A549 (cell line): ENCODE measurements around the gene SLC16A3. TPM values are rescaled to one million over a fixed set of nuclear protein-coding genes. Genes with fewer than 3 reads are reported as not detected.
A peak's percentile ranks its signal among the peaks of the same experiment; 100 is the strongest.

Experiments used
- ATAC-seq, 2 experiments: fragments of 200-7000 bp in 1 of 2; fragments of >200 bp in 1 of 2; cut with Nextera tagmentation in 1 of 2; cut with Tn5 transposase in 1 of 2; 3 replicates each; pipeline versions ENCODE4 v1.8.0 to v1.9.1; 2018 to 2020; ENCODE audit warnings: mild to moderate bottlenecking in 1 of 2, moderate library complexity in 1 of 2
- CTCF ChIA-PET: fragments of 300-600 bp; sonication (Branson Sonifier 250); formaldehyde crosslinking; extraction: SDS; loops from one replicate; lab custom pipeline; 2021; ENCODE audit warnings: antibody characterized with exemption, inconsistent platforms; lab: Yijun Ruan, JAX
- POLR2A ChIA-PET: fragments of 350-600 bp; formaldehyde crosslinking; extraction: SDS; loops from one replicate; lab custom pipeline; 2021; ENCODE audit warnings: antibody characterized with exemption, inconsistent platforms; lab: Yijun Ruan, JAX
- DNase-seq, 2 experiments: peaks; one replicate each; pipeline versions ENCODE4 v3.0.0 to v3.0.0-alpha.2; 2011 to 2016; ENCODE audit warnings: low read depth in 1 of 2, low spot score in 1 of 2
- FAIRE-seq: peaks from 2 replicates; lab custom pipeline; 2011; peaks lifted over from hg19 to GRCh38; lab: Jason Lieb, UNC
- H3K27ac ChIP-seq, 2 experiments: fragments of >200 bp; sonication (Bioruptor Twin); formaldehyde crosslinking; 3 replicates each; pipeline ENCODE4 v1.5.1; 2016 to 2017
- H3K4me1 ChIP-seq: fragments of >200 bp; sonication (Bioruptor Twin); formaldehyde crosslinking; 3 replicates; pipeline ENCODE4 v1.6.1; 2016
- H3K4me2 ChIP-seq: fragments of >200 bp; sonication (Bioruptor Twin); formaldehyde crosslinking; 3 replicates; pipeline ENCODE4 v1.6.1; 2016
- H3K4me3 ChIP-seq: fragments of >200 bp; sonication (Bioruptor Twin); formaldehyde crosslinking; 3 replicates; pipeline ENCODE4 v1.5.1; 2016
- H3K9me3 ChIP-seq: fragments of >200 bp; sonication (Bioruptor Twin); formaldehyde crosslinking; 3 replicates; pipeline ENCODE4 v1.6.1; 2016
- E2F6 ChIP-seq: IDR thresholded peaks from 2 replicates; pipeline ENCODE4 v1.6.1; 2012; ENCODE audit warnings: low read depth, borderline replicate concordance
- EP300 ChIP-seq, 2 experiments: fragments of >200 bp; sonication (Bioruptor Twin); formaldehyde crosslinking; IDR thresholded peaks; 2 replicates in 1 of 2; 3 replicates in 1 of 2; pipeline ENCODE4 v1.6.1; 2016 to 2017
- FOXS1 ChIP-seq: fragments of 250-450 bp; sonication (Bioruptor Pico); IDR thresholded peaks from 2 replicates; pipeline ENCODE4 v1.5.0; 2020; ENCODE audit warnings: mild to moderate bottlenecking, moderate library complexity
- HDAC2 ChIP-seq: fragments of 200-600 bp; sonication (generic); IDR thresholded peaks from 2 replicates; pipeline ENCODE4 v1.6.1; 2016
- HOXA7 ChIP-seq: fragments of 250-450 bp; sonication (Bioruptor Pico); IDR thresholded peaks from 2 replicates; pipeline ENCODE4 v1.5.0; 2020; ENCODE audit warnings: mild to moderate bottlenecking, moderate library complexity
- JUN ChIP-seq, 2 experiments: fragments of >200 bp; sonication (Bioruptor Twin); formaldehyde crosslinking; IDR thresholded peaks; 2 replicates in 1 of 2; 3 replicates in 1 of 2; pipeline ENCODE4 v1.6.1; 2016 to 2017
- KDM1A ChIP-seq: fragments of 200-600 bp; sonication (generic); IDR thresholded peaks from 2 replicates; pipeline ENCODE4 v1.6.1; 2016; ENCODE audit warnings: low read depth, mild to moderate bottlenecking
- MAFK ChIP-seq: fragments of 450-650 bp; IDR thresholded peaks from 2 replicates; pipeline ENCODE4 v1.6.1; 2014; ENCODE audit not compliant: partially characterized antibody
- MAZ ChIP-seq: fragments of 150-350 bp; IDR thresholded peaks from 2 replicates; pipeline ENCODE4 v1.6.1; 2014; ENCODE audit warnings: antibody characterized with exemption, low read depth, low read length, borderline replicate concordance
- NPAS2 ChIP-seq: fragments of 250-450 bp; sonication (Bioruptor Pico); IDR thresholded peaks from 2 replicates; pipeline ENCODE4 v1.8.0; 2022; ENCODE audit warnings: mild to moderate bottlenecking, moderate library complexity, borderline replicate concordance
- PBX3 ChIP-seq: IDR thresholded peaks from 2 replicates; pipeline ENCODE4 v1.6.1; 2012
- PHF8 ChIP-seq: fragments of 200-600 bp; sonication (generic); IDR thresholded peaks from 2 replicates; pipeline ENCODE4 v1.6.1; 2016; ENCODE audit warnings: low read depth, mild to moderate bottlenecking, antibody characterized with exemption, moderate library complexity, borderline replicate concordance
- POLR2A ChIP-seq: IDR thresholded peaks from 2 replicates; pipeline ENCODE4 v1.6.1; 2012; ENCODE audit warnings: mild to moderate bottlenecking, low read length
- POLR2AphosphoS2 ChIP-seq: conservative IDR thresholded peaks from 2 replicates; pipeline ENCODE4 v1.6.1; 2012; ENCODE audit warnings: low read length, improper control_type of control experiment, inconsistent platforms
- RARB ChIP-seq: fragments of 250-450 bp; sonication (Bioruptor Pico); IDR thresholded peaks from 2 replicates; pipeline ENCODE4 v1.8.0; 2021; ENCODE audit warnings: mild to moderate bottlenecking, moderate library complexity
- RNF2 ChIP-seq: fragments of 200-600 bp; sonication (generic); IDR thresholded peaks from 2 replicates; pipeline ENCODE4 v1.6.1; 2016; ENCODE audit warnings: low read depth, mild to moderate bottlenecking, antibody characterized with exemption, moderate library complexity, borderline replicate concordance
- TFCP2L1 ChIP-seq: fragments of 250-450 bp; sonication (Bioruptor Pico); IDR thresholded peaks from 2 replicates; pipeline ENCODE4 v1.5.0; 2021; ENCODE audit warnings: mild to moderate bottlenecking
- WGBS: methylation state at CpG from one replicate; pipeline ENCODE4 v1.1.6; 2017; ENCODE audit errors: missing lambda C conversion rate; 5-methylcytosine and 5-hydroxymethylcytosine counted together
- polyA plus RNA-seq, 4 experiments: library from polyadenylated mRNA; depleted of rRNA in 3 of 4; stranded (reverse); fragments of >200 nt; fragmentation: RNase III in 1 of 4; extraction: RNeasy Plus Mini Kit Qiagen cat#74134 plus additional on column Dnase treatment in 1 of 4; gene quantifications; 2 replicates in 3 of 4; 3 replicates in 1 of 4; pipeline ENCODE4 v1.2.3, GENCODE V29; 2011 to 2017
- TF ChIP-seq, protein P1 (sequence below): fragments of >200 bp; sonication (Bioruptor Twin); formaldehyde crosslinking; IDR thresholded peaks from 3 replicates; pipeline ENCODE4 v1.6.1; 2016
- TF ChIP-seq, protein P2 (sequence below): fragments of 250-450 bp; sonication (Bioruptor Pico); IDR thresholded peaks from 2 replicates; pipeline ENCODE4 v1.5.0; 2021; ENCODE audit warnings: mild to moderate bottlenecking, moderate library complexity, borderline replicate concordance
- TF ChIP-seq, protein P3 (sequence below): fragments of >200 bp; sonication (Bioruptor Twin); formaldehyde crosslinking; IDR thresholded peaks from 2 replicates; pipeline ENCODE4 v1.6.1; 2016
- TF ChIP-seq, protein P4 (sequence below): fragments of 450-650 bp; IDR thresholded peaks from 2 replicates; pipeline ENCODE4 v1.6.1; 2014; ENCODE audit warnings: antibody characterized with exemption

The SLC16A3 gene
- polyA plus RNA-seq, 2 of the 4 experiments (the other 2 are of a cell fraction): 28.6 to 90.9 TPM

DNA sequence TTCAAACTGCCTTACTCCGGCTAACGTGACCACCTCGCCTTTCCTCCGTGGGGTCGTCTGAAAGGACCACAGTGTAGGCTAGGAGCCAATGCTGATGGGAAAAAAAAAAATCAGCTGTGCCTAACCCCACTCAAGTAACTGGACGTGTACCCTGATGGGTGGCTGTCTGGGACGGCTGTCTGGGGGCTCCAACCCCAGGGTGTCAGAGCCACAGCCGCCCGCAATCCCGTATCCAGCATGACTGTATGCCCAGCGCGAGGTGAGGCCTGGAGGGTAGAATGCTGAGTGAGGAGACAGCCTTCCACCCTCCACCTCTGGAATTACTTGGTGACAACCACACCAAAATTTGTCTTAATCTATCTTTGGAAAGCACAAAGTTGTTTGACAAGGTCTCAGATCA lies 41.8 kb downstream of the SLC16A3 start:
- no peak for TF ChIP-seq RNF2
- TF ChIP-seq, protein P1, sequence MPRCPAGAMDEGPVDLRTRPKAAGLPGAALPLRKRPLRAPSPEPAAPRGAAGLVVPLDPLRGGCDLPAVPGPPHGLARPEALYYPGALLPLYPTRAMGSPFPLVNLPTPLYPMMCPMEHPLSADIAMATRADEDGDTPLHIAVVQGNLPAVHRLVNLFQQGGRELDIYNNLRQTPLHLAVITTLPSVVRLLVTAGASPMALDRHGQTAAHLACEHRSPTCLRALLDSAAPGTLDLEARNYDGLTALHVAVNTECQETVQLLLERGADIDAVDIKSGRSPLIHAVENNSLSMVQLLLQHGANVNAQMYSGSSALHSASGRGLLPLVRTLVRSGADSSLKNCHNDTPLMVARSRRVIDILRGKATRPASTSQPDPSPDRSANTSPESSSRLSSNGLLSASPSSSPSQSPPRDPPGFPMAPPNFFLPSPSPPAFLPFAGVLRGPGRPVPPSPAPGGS: no peak
- no peak for TF ChIP-seq NPAS2
- no peak for TF ChIP-seq POLR2A
- TF ChIP-seq RARB (CRISPR knock-in tag): no peak
- TF ChIP-seq, protein P2, sequence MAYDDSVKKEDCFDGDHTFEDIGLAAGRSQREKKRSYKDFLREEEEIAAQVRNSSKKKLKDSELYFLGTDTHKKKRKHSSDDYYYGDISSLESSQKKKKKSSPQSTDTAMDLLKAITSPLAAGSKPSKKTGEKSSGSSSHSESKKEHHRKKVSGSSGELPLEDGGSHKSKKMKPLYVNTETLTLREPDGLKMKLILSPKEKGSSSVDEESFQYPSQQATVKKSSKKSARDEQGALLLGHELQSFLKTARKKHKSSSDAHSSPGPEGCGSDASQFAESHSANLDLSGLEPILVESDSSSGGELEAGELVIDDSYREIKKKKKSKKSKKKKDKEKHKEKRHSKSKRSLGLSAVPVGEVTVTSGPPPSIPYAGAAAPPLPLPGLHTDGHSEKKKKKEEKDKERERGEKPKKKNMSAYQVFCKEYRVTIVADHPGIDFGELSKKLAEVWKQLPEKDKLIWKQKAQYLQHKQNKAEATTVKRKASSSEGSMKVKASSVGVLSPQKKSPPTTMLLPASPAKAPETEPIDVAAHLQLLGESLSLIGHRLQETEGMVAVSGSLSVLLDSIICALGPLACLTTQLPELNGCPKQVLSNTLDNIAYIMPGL: no peak
- TF ChIP-seq FOXS1 (CRISPR knock-in tag): no peak
- TF ChIP-seq KDM1A: no peak
- TF ChIP-seq, protein P3, sequence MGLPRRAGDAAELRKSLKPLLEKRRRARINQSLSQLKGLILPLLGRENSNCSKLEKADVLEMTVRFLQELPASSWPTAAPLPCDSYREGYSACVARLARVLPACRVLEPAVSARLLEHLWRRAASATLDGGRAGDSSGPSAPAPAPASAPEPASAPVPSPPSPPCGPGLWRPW: no peak
- no peak for TF ChIP-seq HDAC2
- TF ChIP-seq MAZ: no peak
- TF ChIP-seq JUN (IDR thresholded peaks at IDR 0.05): no peak
- TF ChIP-seq, protein P4, sequence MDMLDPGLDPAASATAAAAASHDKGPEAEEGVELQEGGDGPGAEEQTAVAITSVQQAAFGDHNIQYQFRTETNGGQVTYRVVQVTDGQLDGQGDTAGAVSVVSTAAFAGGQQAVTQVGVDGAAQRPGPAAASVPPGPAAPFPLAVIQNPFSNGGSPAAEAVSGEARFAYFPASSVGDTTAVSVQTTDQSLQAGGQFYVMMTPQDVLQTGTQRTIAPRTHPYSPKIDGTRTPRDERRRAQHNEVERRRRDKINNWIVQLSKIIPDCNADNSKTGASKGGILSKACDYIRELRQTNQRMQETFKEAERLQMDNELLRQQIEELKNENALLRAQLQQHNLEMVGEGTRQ: no peak
- TF ChIP-seq E2F6: no peak
- TF ChIP-seq, all 56 proteins: peak for 0
- Histone ChIP-seq H3K4me2 (peak overlapping the region; percentile 88; the same call in 2 of the 3 replicates), H3K9me3 (no peaks in the 10 kb centered on the region), H3K27ac (peak overlapping the region in 1 of 2 experiments; percentile 9; a peak in 1 of 6 replicates), H3K4me3 (no peak overlapping the region), H3K4me1 (peaks cover 72% of the 10 kb centered on the region)
- no peak for ATAC-seq
- no peak for FAIRE-seq
- 95% methylated on average over 12 of the region's 12 CpGs for WGBS
- DNase-seq: no peak
- POLR2A ChIA-PET: interaction anchor here (4.0 kb wide), 1 partner anchor 22 kb away, joined by 36 read pairs; no protein-coding TSS in a partner anchor
- CTCF ChIA-PET: interaction anchor here (1.1 to 8.6 kb wide), 5 partner anchors 10 to 34 kb away, joined by 3 to 59 read pairs (median 6); no protein-coding TSS in a partner anchor

DNA sequence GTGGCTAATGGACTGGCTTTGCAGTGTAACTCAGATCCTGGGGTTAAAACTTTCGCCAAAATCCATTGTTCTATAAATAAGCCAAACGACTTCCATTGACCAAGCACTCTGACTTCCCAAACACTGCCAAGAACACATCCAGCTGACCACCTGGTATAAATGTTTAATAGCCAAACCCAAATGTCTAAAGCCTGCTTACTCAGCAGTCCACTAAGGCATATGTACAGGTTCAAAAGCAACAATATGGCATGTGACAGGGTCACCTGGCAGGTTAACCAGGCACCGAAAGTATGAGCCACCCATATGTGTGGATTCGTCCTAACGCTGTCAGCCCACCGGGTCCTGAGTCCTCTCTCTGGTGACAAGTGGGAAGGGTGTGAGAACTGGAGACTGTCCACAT lies 42.6 kb downstream of the SLC16A3 start:
- Histone ChIP-seq H3K9me3 (no peaks in the 10 kb centered on the region), H3K4me2 (peak overlapping the region; percentile 88), H3K4me1 (peaks cover 64% of the 10 kb centered on the region), H3K27ac (peak overlapping the region in 1 of 2 experiments; percentile 99; a peak in 3 of 6 replicates), H3K4me3 (peak overlapping the region; percentile 97; the same call in 2 of the 3 replicates)
- CTCF ChIA-PET: interaction anchor here (0.9 to 8.6 kb wide), 5 partner anchors 10 to 35 kb away, joined by 3 to 59 read pairs (median 3); no protein-coding TSS in a partner anchor
- ATAC-seq (no peak), DNase-seq (no peak), FAIRE-seq (no peak)
- POLR2A ChIA-PET: no interaction called here
- WGBS: 87% methylated on average over 6 of the region's 6 CpGs
- TF ChIP-seq MAFK (peak; percentile 76), RNF2 (no peak)

DNA sequence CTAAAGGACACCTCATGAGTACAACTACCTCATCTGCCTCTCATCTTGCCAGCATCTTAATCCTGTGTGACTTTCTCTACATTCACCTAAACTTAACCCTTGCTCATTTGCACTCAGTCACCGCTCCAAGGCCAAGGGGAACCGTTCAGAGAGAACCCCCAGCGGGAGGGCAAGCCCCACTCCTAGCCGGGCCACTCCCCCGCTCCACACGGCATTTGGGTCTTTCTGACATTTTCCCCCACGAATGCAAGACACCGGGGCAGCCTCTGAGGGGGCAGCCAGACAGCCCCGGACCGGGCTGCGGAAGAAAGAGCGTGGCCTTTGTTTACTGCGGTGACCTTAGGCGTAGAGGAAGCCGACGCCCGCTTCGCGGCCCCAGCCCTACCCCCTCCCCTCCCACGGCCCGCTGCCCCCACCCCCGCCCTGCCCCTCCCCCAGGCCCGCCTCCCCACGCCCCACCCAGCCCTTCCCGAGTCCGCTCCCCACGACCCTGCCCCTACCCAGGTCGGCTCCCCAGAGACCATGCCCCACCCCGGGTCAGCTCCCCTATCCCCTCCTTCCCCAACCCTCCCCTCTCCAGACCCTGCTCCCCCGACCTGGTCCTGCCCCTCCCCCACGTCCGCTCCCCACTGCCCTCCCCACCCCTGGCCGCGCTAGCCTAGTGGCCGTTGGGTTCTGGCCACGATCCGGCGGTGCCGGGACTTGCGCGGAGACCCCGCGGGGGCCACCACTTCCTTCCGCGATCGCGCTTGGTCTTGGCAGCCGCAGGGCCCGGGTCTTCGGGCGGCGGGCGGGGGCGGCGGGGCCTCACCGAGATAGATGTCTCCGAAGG lies 43.9 kb downstream of the SLC16A3 start:
- 3% methylated on average over 21 of the region's 57 CpGs for WGBS
- peak overlapping the region; percentile 97 for H3K4me3 ChIP-seq
- CTCF ChIA-PET: interaction anchor here (1.7 to 2.5 kb wide), 2 partner anchors 11 to 28 kb away, joined by 6 to 11 read pairs; no protein-coding TSS in a partner anchor
- H3K4me1 ChIP-seq: peaks cover 55% of the 10 kb centered on the region
- peak; percentile 0 to 11; a peak in 3 of 6 replicates for ATAC-seq
- H3K27ac ChIP-seq: peak overlapping the region; percentile 99 to 100
- TF ChIP-seq HOXA7 (CRISPR knock-in tag) (peak; percentile 82; the same call in 1 of the 2 replicates), RNF2 (no peak), MAZ (no peak), PHF8 (peak; percentile 61; the same call in 1 of the 2 replicates), TFCP2L1 (CRISPR knock-in tag) (0 out of 2 replicates have a peak, but pooled peaks have one; percentile 70), PBX3 (peak; percentile 53; the same call in 1 of the 2 replicates), POLR2AphosphoS2 (0 out of 2 replicates have a peak, but pooled peaks have one; percentile 39), EP300 (IDR thresholded peaks at IDR 0.05) (peak in 1 of 2 experiments; percentile 27; a peak in 1 of 5 replicates)
- peak in 1 of 2 experiments; percentile 59 for DNase-seq
- H3K9me3 ChIP-seq: no peaks in the 10 kb centered on the region
- no peak for FAIRE-seq
- POLR2A ChIA-PET: interaction anchor here (0.7 to 3.0 kb wide), 8 partner anchors 8 to 67 kb away, joined by 3 to 17 read pairs (median 6); no protein-coding TSS in a partner anchor
- peak overlapping the region; percentile 88 for H3K4me2 ChIP-seq
